NCI-H226 (cell line): Measurements from ENCODE around the gene NUP210.
"Not testable (repeated sequence)": the region's sequence is repeated elsewhere in the genome, so short reads cannot be mapped to it uniquely, and the experiment has no call there.

Experiments
- DNase-seq: peaks from one replicate; pipeline ENCODE4 v3.0.0-alpha.2; 2015

Gene NUP210

DNA sequence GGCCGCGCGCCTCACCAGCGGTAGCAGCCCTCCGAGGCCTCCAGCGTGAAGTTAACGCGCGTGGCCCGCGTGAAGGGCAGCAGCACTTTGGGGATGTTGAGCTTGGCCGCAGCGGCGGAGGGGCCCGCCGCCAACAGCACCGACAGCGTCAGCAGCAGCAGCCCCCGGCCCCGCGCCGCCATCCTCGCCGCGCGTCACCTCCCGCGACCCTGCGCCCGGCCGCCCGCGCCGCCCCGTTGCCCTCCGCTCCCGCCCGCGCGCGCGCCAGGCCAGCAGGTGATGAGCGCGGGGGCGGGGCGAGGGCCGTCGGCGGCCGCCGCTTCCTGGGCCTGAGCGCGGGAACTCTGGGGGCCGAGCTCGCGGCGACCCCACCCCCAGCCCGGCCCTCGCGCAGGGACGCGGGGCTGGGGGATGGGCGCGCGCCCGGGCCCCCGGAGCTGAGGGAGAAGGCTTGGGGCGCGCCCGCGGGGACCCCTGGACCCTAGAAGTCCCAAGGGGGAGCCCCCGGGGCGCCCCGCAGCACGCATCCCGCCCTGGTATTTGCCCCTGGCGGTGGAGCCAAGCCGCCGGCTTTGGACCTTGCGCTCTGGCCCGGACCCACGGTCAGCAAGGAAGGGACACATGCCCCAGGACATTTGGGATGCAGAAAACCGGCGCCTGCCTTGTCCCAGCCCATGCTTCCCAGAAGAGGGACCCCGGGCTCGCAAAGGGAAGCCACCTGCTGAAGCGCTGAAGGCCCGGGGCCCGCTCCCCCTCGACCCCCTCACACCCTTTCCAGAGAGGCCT lies at the start of gene NUP210:
Gene NUP210 (minus strand): TSS at position 278 of the 786 bp plus-strand sequence. CDS start 96 bp downstream, at position 182.
- DNase-seq, result peak; percentile 33

DNA sequence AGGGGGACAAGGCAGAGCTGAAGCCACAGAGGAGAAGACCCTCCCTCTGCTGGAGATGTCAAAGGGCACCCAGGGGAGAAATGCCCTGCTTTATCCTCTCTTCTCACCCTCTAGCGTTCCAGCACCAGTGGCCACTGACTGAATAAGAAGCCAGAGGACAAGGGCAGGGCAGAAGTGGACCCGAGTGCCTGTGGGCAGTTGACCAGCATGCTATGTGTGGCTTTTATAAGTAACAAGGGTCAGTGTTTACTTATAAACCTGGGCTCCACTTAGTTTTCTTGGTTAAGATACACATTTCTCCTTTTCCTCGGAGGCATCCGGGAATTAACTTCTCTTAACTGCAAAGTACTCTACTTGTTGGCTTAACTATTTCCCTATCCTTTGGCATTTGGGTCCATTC lies 46.7 kb upstream of the NUP210 start:
- no peak for DNase-seq

DNA sequence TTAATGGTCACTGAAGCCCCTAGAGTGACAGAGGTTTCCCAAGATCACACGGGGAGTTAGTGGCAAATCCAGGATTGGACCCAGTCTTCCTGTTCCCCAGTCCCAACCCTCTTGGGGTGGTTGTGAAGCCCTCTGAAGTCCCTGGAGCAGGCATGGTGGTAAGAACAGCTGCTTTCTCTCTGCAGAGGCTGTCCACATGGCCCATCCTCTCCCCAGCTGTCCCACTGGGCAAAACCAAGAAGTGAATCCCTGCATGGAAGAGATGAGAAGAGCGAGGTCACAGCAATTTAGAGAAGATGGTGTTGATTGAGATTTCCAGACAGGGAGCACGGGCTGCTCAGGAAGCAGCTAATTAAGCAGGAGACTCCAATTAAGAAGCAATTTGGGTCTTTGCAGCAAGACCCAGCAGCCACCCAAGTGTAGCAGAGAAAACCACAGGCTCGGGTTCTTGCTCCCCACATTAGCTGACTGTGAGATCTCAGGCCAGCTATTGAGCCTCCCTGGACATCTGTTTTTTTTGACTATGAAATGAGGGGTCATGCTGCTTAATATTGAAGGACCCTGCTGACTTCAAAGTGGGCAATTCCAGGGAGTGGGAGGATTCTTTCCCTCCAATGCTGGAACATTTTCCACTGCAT lies 45.2 kb upstream of the NUP210 start:
- no peak for DNase-seq

DNA sequence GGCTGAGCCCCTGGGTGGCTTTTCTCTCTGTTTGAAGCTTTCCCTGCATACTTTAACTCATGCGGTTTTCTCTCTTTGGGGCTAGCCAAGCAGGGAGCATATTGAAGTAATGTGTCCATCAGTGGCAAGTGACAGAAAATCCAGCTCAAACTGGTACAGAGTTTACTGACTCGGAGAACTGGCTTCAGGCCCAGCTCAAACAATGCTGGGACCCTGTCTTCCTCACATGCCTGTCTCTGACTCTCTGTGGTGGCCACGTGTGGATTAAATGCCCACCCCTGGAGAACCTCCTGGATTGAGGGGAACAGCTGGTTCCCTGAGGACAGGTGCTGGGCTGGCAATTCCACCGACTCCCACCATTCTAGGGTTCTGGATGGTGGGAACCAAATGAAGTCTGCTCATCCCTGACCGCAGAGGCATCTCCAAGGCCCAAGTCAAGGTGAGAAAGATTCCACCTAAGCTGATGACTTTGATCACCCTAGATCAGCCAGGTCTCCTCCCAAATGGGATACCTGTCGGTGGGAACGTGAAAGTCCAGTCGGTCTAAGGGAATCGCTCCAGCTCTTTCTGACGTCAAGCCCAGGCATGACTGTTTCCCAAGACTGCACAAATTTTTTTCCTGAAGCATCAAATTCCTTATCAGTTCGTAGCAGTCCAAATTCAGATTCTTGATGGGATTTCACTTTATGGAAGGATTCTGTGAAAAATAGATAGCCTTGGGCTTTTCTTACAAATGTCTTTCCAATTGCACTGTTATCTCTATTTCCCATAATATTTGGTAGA lies 43.7 kb upstream of the NUP210 start:
- no peak for DNase-seq

DNA sequence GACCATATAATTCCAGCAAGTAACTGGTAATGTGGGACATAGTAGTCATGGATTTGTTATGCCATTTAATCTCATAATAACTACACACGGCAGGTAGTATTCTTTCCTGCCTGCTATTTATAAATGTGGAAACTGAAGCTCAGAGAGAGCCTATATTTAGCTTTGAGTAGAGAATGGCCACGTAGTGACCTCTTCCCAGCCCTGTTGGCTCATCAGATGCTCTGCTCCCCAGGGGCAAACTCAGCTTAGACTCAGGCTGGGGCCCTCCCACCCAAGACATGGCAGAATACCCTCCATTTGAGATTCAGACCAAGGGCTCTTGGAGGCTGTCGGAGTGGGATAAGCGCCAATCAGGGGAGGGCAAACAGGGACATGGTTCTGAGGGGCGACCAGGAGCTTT lies 42.7 kb upstream of the NUP210 start:
- no peak for DNase-seq

DNA sequence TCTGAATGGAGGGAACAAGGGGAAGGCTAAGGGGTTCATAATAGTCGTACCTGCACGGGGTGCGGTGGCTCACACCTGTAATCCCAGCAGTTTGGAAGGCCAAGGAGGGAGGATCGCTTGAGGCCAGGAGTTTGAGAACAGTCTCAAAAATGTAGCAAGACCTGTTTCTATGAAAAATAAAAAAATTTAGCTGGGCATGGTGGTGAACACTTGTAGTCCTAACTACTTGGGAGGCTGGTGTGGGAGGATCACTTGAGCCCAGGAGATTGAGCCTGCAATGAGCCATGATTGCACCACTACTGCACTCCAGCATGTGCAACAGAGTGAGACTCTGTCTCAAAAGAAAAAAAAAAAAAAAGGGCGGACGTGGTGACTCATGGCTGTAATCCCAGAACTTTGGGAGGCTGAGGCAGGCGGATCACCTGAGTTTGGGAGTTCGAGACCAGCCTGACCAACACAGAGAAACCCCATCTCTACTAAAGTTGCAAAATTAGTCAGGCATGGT lies 42.1 kb upstream of the NUP210 start:
- no peak for DNase-seq

DNA sequence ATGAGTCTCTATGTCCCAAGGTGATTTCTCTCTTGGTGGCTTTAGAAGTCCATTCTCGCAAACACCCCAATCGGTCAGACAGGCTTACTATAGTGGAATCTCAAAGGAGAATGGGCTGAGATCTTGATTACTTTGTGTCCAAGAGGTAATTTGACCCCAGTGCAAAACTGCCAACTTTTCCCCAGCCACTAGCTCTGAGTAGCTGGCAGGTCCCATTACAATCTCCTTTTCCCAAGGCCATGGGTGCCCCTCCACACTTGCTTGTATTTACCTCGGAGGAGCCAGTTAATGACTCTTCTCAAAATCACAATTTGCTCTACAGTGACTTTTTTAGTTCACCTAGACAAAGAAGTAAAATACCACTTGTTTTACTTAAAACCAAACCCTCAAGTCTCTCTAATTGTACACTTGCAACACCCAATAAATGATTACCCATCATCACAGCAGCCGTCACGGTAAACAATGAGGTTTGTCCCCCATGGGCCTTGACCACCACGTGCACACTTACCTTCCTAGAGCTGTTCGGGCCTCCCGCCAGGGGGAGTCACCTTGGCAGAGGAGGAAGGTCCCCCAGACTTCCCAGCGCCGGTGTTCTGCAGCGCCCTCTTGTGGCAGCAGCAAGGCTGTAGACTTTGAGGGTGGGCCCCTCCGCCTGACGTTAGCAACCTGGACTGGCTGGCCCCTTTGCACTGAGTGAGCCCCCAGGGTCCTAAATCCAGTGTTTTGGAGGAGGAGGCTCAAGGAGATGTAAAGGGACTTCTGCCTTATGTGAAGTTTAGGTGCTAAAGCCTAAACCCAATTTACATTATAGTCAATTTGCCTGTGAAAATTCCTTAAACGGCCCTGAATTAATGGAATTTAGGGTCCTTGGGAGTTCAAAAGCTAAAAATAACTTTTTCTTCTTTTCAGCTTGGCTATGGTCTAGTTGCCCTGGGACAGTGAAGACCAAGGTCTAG lies 41.3 kb upstream of the NUP210 start:
- DNase-seq, result no peak

DNA sequence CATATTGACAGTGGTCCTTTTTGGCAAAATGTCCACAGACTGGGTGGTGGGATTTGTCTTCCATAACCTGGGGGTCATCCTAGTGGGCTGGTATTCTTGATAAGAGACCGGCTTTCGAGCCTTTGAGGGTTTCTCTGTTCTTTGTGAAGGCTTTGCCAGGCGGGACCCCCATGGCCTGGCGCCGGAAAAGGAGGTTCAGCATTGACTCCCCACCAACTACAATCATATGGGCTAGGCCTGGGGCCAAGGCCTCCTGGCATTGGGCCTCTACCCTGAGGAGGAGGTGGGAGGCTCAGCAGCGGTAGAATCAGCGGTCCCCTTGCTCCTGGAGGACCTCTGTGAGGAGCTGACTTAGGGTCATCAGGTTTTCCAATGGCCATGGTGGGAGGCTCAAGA lies 40.2 kb upstream of the NUP210 start:
- DNase-seq, result no peak

DNA sequence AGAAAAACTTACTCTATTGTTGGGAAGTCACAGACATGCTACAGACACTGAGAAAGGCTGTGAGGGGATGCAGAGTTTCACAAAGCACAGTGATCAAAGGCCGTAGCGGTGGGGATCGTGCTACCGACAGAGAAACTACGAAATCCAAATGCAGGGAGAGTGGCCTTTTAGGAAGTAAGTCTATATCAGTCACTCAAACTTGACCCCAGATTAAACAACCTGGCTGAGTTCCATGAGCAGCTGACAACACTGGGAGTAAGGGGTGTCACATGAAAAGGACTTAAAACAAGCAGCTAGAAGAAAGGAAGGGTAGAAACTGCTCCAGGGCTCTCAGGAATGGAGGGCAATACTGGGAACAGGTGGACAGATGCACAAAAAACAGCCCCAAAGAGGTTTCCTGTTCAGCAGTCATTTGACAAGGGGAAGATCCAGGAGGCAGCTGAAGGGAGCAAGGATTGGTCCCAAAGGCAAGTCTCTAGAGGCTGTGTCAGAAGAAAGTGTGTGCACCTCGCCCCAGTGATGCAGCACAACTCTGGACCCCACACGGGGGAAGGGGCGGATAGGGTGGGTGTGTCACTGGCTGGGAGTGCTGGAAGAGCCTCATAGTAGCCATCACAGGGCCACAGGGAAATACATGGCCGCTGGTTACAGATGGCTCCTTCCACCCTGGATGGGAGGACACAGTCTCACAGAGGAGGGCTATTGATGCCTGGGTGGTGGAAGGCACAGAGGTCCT lies 39.7 kb upstream of the NUP210 start:
- no peak for DNase-seq

DNA sequence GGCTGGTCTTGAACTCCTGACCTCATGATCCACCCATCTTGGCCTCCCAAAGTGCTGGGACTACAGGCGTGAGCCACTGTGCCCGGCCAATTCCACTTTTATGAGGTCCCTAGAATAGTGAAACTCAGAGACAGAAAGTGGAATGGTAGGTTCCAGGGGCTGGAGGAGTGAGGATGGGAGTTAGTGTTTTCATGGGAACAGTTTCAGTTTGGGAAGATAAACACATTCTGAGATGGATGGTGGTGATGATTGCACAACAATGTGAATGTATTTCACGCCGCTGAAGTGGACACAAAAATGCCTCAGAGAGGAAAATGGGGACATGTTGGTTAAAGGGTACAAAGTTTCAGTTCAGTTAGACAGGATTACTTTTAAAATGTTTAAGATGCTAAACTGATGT lies 37.5 kb upstream of the NUP210 start:
- DNase-seq, result no peak

DNA sequence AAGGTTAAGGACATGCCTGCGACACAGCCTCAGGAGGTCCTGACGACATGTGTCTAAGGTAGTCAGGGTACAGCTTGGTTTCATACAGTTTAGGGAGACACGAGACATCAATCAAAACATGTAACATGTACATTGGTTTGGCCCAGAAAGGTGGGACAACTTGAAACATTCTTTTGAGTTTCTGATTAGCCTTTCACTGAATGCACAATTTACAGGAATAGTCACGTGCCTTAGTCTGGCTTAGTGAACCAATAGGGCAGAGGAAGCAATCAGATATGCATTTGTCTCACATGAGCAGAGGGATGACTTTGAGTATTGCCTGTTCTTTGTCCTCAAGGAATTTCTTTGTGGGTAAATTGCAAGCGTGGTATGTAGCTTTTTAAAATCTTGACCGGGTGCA lies 35.5 kb upstream of the NUP210 start:
- DNase-seq, result no peak

DNA sequence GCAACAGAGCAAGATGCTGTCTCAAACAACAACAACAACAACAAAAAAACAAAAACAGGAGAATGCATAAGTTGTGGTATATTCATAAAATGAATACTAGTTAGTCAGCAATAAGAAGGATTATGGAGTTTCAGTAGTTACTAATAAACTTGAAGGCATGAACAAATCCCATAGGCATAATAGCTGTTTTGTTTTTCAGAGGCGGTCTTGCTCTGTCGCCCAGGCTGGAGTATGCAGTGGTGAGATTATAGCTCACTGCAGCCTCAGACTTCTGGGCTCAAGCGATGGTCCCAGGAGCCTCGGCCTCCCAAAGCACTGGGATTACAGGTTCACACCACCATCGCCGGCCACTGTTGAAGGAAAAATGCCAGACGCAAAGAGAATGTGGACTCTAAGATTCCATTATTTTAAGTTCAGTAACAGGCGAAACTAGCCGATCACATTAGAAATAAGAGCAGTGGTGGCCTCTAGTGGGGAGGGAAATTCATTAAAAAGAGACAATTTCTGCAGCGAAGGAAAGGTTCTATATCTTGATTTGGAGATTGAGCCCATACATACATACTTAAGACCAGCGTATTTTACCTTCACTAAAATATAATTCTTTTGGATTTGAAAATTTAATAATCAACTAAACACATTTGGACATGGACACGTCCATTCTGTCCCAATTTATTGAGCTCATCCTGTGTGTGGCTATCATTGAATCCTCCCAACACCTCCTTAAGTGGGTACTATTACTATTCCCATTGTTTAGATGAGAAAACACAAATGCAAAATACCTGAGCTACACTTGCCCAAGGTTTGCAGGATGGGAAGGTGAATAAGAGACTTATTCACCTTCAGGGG lies 32.6 kb upstream of the NUP210 start:
- DNase-seq, result peak; percentile 43

DNA sequence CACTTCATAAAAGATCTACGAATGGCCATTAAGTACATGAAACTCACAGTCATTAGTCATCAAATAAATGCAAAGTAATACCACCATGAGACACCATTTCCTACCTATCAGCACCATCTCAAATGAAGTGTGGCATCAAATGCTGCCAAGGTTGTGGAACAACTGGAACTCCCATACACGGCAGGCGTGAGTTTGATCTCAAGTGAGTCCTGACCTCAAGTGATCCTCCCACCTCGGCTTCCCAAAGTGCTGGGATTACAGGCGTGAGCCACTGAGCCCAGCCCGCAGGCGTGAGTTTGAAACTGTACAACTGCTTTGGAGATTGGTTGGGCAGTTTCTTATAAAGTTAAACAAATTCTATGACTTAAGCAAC lies 31.2 kb upstream of the NUP210 start:
- DNase-seq, result peak; percentile 43

DNA sequence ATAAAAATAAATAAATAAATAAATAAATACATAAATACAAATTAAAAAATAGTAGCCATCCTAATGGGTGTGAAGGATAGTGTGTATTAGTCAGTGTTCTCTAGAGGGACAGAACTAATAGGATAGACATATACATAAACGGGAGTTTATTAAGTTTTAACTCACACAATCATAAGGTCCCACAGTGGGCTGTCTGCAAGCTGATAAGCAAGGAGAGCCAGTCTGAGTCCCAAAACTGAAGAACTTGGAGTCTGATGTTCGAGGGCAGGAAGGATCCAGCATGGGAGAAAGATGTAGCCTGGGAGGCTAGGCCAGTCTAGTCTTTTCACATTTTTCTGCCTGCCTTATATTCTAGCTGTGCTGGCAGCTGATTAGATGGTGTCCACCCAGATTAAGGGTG lies 22.8 kb upstream of the NUP210 start:
- DNase-seq, result not testable (repeated sequence)

DNA sequence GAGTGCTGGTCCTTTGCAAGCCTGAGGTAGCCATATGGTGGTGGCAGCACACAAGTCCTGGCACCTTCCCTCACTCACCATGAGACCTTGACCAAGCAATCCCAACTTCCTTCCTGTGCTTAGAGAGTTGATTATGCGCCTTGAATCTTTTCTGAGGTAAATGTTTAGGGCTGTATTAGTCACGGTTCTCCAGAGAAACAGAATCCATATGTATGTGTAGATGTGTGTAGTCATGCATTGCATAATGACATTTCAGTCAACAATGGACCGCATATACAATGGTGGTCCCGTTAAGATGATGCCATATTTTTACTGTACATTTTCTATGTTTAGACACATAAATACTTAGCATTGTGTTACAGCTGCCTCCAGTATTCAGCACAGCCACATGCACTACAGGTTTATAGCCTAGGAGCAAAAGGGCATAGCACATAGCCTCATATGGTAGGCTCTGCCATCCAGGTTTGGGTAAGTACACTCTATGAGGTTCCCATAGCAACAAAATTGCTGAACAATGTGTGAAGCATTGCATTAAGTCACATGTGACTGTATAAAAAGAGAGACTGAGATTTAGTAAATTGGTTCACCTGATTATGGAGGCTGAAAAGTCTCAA lies 20.2 kb upstream of the NUP210 start:
- no peak for DNase-seq

DNA sequence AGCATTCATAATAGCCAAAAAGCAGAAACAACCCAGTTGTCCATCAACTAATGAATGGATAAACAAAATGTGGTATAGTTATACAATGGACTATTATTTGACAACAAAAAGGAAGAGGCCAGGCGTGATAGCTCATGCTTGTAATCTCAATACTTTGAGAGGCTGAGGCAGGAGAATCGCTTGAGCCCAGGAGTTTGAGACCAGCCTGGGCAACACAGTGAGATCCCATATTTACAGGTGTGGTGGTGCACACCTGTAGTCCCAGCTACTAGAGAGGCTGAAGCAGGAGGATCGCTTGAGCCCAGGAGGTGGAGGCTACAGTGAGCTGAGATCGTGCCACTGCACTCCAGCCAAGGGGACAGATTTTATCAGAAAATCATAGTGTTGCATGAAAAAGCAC lies 16.1 kb upstream of the NUP210 start:
- DNase-seq, result not testable (repeated sequence)

DNA sequence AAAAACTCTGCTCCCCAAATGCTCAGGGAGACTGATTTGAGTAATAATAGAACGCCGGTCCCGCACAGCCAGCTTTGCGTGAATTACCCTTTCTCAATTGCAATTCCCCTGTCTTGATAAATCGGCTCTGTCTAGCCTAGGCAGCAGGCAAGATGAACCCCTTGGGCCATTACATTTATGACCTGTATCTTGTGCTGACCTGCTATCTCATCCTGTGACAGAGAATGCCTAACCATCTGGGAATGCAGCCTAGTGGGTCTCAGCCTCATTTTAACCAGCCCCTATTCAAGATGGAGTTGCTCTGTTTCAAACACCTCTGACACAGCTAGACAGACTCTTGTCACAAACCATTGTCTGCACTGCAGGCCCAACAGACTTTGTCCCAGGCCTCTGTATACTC lies 13.8 kb upstream of the NUP210 start:
- no peak for DNase-seq

DNA sequence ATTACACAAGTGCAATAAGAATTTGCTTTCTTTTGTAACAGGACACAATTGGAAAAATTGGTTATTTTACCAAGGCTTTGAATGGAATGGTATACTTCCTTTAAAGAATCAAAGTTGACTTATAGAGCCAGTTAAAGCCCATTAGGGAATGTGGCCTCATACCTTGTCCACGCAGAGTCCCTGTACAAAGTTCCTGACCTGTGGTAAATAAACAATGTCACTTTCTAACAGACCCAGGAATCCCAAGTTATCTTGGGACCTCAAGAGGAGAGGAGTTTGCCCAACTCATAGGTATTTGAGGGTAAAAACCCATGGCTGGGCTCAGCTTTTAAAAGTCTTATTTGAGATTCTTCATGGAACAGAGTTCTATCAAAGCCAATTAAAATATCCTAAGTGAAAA lies 12.0 kb upstream of the NUP210 start:
- no peak for DNase-seq

DNA sequence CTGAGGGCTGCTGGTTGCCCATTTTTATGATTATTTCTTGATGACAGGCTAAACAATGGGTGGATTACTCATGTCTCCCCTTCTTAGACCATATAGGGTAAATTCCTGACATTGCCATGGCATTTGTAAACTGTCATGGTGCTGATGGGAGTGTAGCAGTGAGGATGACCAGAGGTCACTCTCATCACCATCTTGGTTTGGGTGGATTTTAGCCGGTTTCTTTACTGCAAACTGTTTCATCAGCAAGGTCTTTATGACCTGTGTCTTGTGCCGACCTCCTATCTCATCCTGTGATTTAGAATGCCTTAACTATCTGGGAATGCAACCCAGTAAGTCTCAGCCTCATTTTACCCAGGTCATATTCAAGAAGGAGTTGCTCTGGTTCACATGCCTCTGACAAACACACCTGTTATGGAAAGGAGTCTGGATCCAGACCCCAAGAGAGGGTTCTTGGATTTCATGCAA lies 10.3 kb upstream of the NUP210 start:
- not testable (repeated sequence) for DNase-seq

DNA sequence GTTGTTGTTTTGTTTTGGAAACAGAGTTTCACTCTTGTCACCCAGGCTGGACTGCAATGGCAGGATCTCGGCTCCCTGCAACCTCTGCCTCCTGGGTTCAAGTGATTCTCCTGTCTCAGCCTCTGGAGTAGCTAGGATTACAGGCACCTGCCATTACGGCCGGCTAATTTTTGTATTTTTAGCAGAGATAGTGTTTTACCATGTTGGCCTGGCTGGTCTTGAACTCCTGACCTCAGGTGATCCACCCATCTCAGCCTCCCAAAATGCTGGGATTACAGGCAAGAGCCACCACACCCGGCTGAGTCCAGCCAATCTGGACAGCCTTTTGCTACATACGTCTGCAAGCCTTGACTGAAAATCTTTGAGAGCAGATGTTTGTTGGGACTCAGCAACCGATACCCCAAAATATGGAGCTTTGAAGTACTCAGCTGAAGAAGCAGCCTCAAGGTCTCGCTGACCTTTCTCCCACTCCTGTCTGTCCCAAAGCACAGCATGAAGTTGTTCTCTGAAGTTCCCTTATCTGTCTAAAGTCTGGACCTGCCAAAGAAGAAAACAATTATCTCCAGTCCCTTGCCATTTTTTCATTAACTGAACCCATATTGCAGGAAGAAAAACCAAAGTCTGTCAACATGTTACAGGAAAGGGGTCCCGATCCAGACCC lies 9.6 kb upstream of the NUP210 start:
- DNase-seq, result no peak
